HL-60 (cell line): Measurements from ENCODE around the gene MAPRE3.

Experiments
- CTCF ChIP-seq: IDR thresholded peaks from one replicate; pipeline ENCODE4 v1.5.1; 2011; ENCODE audit warnings: low read length, control low read depth, inconsistent platforms; ENCODE audit not compliant: insufficient read depth
- GABPA ChIP-seq: IDR thresholded peaks from 2 replicates; pipeline ENCODE4 v1.6.1; 2012; ENCODE audit warnings: low read depth

GRCh38 chr2:27050281-27050995, 80.0 kb downstream of the MAPRE3 start:
- TF ChIP-seq GABPA (no peak; the same call in 1 of the 2 replicates), CTCF (no peak)
